Naive thymus-derived CD4-positive, alpha-beta T cell (primary cell): ENCODE data around the gene GPR3. TPM values are rescaled to one million over a fixed set of nuclear protein-coding genes. Genes with fewer than 3 reads are reported as not detected.
"Not testable (repeated sequence)": the region's sequence is repeated elsewhere in the genome, so short reads cannot be mapped to it uniquely, and the experiment has no call there.

Source experiments
- ATAC-seq: fragments of 150-1000 bp; cut with Tn5 transposase; 2 replicates; pipeline ENCODE4 v1.10.0; 2021; ENCODE audit warnings: mild to moderate bottlenecking, moderate library complexity
- CTCF ChIA-PET: fragments of 350-600 bp; sonication (Branson Sonifier 250); formaldehyde crosslinking; loops from one replicate; lab custom pipeline; 2021; ENCODE audit warnings: antibody characterized with exemption; lab: Charles Lee
- POLR2A ChIA-PET: fragments of 350-600 bp; sonication (Branson Sonifier 250); formaldehyde crosslinking; loops from one replicate; lab custom pipeline; 2021; ENCODE audit warnings: antibody characterized with exemption, inconsistent platforms; lab: Charles Lee
- DNase-seq, 9 donors: peaks; one replicate each; pipeline versions ENCODE4 v3.0.0 to v3.0.0-alpha.2; 2020 to 2022; ENCODE audit warnings: mixed read lengths in 1 of 9
- H3K27ac ChIP-seq: one replicate; pipeline ENCODE4 v1.7.0; 2013; ENCODE audit warnings: mild to moderate bottlenecking, low read depth, low read length, moderate library complexity
- H3K27me3 ChIP-seq, 2 donors: one replicate each; pipeline ENCODE4 v1.7.0; 2013; ENCODE audit warnings: low read length in 2 of 2, mild to moderate bottlenecking in 2 of 2, moderate library complexity in 2 of 2; ENCODE audit not compliant: control insufficient read depth in 2 of 2, insufficient read depth in 2 of 2
- H3K36me3 ChIP-seq, 3 experiments: 1 replicate in 2 of 3; 2 replicates in 1 of 3; pipeline ENCODE4 v1.7.0; 2013; ENCODE audit warnings: low read length in 3 of 3, mild to moderate bottlenecking in 3 of 3, moderate library complexity in 1 of 3; ENCODE audit not compliant: insufficient read depth in 3 of 3, control insufficient read depth in 2 of 3
- H3K4me1 ChIP-seq, 2 donors: one replicate each; pipeline ENCODE4 v1.7.0; 2013; ENCODE audit warnings: low read length in 2 of 2, mild to moderate bottlenecking in 2 of 2, moderate library complexity in 1 of 2; ENCODE audit not compliant: control insufficient read depth in 2 of 2, insufficient read depth in 2 of 2
- H3K4me3 ChIP-seq: 2 replicates; pipeline ENCODE4 v1.7.0; 2013; ENCODE audit warnings: mild to moderate bottlenecking, low read length
- H3K9me3 ChIP-seq, 3 experiments: 1 replicate in 2 of 3; 2 replicates in 1 of 3; pipeline ENCODE4 v1.7.0; 2013; ENCODE audit warnings: low read length in 3 of 3; ENCODE audit not compliant: control insufficient read depth in 2 of 3
- H3K27ac Mint-ChIP-seq, 9 donors: one replicate each; pipeline ENCODE4 v1.8.0; 2020 to 2022; ENCODE audit warnings: mixed read lengths in 9 of 9, mild to moderate bottlenecking in 8 of 9, moderate library complexity in 5 of 9, inconsistent platforms in 2 of 9
- H3K27me3 Mint-ChIP-seq, 5 donors: one replicate each; pipeline ENCODE4 v1.8.0; 2021 to 2022; ENCODE audit warnings: mixed read lengths in 5 of 5, mild to moderate bottlenecking in 1 of 5
- H3K36me3 Mint-ChIP-seq, 5 donors: one replicate each; pipeline ENCODE4 v1.8.0; 2020 to 2022; ENCODE audit warnings: mixed read lengths in 5 of 5, mild to moderate bottlenecking in 3 of 5, inconsistent platforms in 1 of 5
- H3K4me1 Mint-ChIP-seq, 7 donors: one replicate each; pipeline ENCODE4 v1.8.0; 2020 to 2022; ENCODE audit warnings: mixed read lengths in 7 of 7, mild to moderate bottlenecking in 3 of 7, inconsistent platforms in 1 of 7
- H3K4me3 Mint-ChIP-seq, 10 donors: one replicate each; pipeline ENCODE4 v1.8.0; 2020 to 2022; ENCODE audit warnings: mild to moderate bottlenecking in 10 of 10, mixed read lengths in 10 of 10, moderate library complexity in 6 of 10, inconsistent platforms in 2 of 10
- H3K9me3 Mint-ChIP-seq, 11 donors: one replicate each; pipeline ENCODE4 v1.8.0; 2020 to 2022; ENCODE audit warnings: mixed read lengths in 11 of 11, mild to moderate bottlenecking in 4 of 11, inconsistent platforms in 1 of 11, moderate library complexity in 1 of 11
- intact Hi-C, 2 donors: fragments of 100-400 bp; cut with micrococcal nuclease; formaldehyde crosslinking; loops; one replicate each; pipeline ENCODE4 v1.15.1; 2023
- polyA plus RNA-seq, 2 donors: library from polyadenylated mRNA; unstranded; fragments of 300-500 nt; fragmentation: Illumina TruSeq; gene quantifications; one replicate each; pipeline ENCODE4 v1.2.3, GENCODE V29; 2021
- total RNA-seq, 6 experiments: library from RNA in 5 of 6; stranded (reverse) in 5 of 6; gene quantifications; 1 replicate in 5 of 6; 2 replicates in 1 of 6; pipeline ENCODE4 v1.2.3 and lab custom pipeline; 2021 to 2026

The GPR3 gene
- total and polyA plus RNA-seq, 7 experiments from 2014 or later: 0.09 to 0.93 (median 0.24) TPM; not detected in 2

DNA sequence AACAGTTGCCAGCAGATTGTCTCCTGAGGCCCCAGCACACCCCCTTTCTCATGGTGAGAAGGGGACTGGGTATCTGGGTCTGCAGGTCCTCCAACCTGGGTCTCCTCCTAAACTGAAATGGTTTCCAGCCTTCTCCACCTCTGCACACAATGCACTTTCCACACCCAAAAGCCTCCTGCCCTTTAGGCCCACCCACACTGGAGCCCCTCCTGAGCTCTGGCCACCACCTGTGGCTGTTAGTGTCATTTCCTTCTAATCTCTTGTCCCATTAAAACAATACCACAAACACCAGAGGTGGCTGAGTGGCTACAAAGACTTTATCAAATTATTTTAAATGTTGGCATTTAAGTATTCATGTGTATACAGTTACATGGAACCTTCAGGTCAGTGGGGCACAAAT lies 11.5 kb downstream of the GPR3 start:
- Histone ChIP-seq H3K4me1 (peaks cover 0 to 17% of the 10 kb centered on the region in 2 donors), H3K27ac (peak overlapping the region; percentile 48), H3K36me3 (peaks cover 9 to 33% (median 13%) of the 10 kb centered on the region in 3 experiments), H3K27me3 (no peaks in the 10 kb centered on the region), H3K9me3 (no peaks in the 10 kb centered on the region), H3K4me3 (no peak overlapping the region)
- H3K27ac Mint-ChIP-seq: peak overlapping the region; percentile 26 to 95 (median 87)
- peaks cover 0 to 1% (median 0%) of the 10 kb centered on the region in 11 donors for H3K9me3 Mint-ChIP-seq
- ChIA-PET CTCF (interaction anchor here (1.2 to 3.3 kb wide), 4 partner anchors 94 to 205 kb away, joined by 3 to 19 read pairs (median 9); partner anchors contain the start of gene AHDC1), POLR2A (interaction anchor here (0.5 to 1.7 kb wide), 3 partner anchors 14 to 123 kb away, joined by 3 to 4 read pairs (median 4); no protein-coding TSS in a partner anchor)
- no peak for ATAC-seq
- H3K27me3 Mint-ChIP-seq: no peaks in the 10 kb centered on the region
- peaks cover 0 to 14% (median 7%) of the 10 kb centered on the region in 5 donors for H3K36me3 Mint-ChIP-seq
- H3K4me3 Mint-ChIP-seq: peak overlapping the region in 3 of 10 donors; percentile 41 to 55 (median 53)
- H3K4me1 Mint-ChIP-seq: peaks cover 12 to 38% (median 32%) of the 10 kb centered on the region in 7 donors
- intact Hi-C loops: loop anchor here (1.0 kb wide), 3 partner anchors 119 to 202 kb away; no protein-coding TSS in a partner anchor
- DNase-seq: no peak

DNA sequence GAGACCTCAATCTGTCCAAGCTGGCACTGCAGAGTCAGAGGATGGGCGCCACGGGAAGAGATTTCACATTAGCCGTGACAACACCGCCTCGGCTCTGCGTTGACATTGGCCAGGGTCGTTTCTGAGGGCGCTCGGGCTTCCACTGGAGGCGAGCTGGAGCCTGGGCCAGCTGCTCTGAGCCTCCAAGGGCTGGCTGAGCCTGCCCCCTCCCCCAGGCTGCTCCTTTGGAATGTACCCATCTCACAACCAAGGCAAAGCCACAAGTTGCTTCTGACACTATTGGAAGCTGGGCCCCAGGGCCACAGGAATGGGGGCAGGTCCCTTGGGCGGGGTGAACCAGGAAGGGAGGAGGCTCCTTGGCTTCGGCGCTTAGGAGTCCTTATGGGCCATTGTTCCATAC lies 12.7 kb downstream of the GPR3 start:
- no peaks in the 10 kb centered on the region for H3K9me3 ChIP-seq
- peaks cover 12 to 37% (median 31%) of the 10 kb centered on the region in 7 donors for H3K4me1 Mint-ChIP-seq
- H3K4me1 ChIP-seq: peaks cover 0 to 17% of the 10 kb centered on the region in 2 donors
- H3K27me3 ChIP-seq: no peaks in the 10 kb centered on the region
- no peak overlapping the region for H3K4me3 Mint-ChIP-seq
- H3K36me3 Mint-ChIP-seq: peaks cover under 1 to 14% (median 7%) of the 10 kb centered on the region in 5 donors
- peaks cover 9 to 42% (median 13%) of the 10 kb centered on the region in 3 experiments for H3K36me3 ChIP-seq
- no peaks in the 10 kb centered on the region for H3K27me3 Mint-ChIP-seq
- ATAC-seq (no peak), DNase-seq (no peak)
- H3K27ac ChIP-seq: no peak overlapping the region
- H3K9me3 Mint-ChIP-seq: peaks cover 0 to 1% (median 0%) of the 10 kb centered on the region in 11 donors
- ChIA-PET POLR2A (no interaction called here), CTCF (interaction anchor here (0.9 to 1.2 kb wide), 4 partner anchors 32 to 258 kb away, joined by 3 to 5 read pairs (median 3); partner anchors contain the start of gene AHDC1)
- H3K27ac Mint-ChIP-seq: peak overlapping the region in 2 of 9 donors; percentile 51 to 74
- H3K4me3 ChIP-seq: no peak overlapping the region
- intact Hi-C loops: no loop called here

DNA sequence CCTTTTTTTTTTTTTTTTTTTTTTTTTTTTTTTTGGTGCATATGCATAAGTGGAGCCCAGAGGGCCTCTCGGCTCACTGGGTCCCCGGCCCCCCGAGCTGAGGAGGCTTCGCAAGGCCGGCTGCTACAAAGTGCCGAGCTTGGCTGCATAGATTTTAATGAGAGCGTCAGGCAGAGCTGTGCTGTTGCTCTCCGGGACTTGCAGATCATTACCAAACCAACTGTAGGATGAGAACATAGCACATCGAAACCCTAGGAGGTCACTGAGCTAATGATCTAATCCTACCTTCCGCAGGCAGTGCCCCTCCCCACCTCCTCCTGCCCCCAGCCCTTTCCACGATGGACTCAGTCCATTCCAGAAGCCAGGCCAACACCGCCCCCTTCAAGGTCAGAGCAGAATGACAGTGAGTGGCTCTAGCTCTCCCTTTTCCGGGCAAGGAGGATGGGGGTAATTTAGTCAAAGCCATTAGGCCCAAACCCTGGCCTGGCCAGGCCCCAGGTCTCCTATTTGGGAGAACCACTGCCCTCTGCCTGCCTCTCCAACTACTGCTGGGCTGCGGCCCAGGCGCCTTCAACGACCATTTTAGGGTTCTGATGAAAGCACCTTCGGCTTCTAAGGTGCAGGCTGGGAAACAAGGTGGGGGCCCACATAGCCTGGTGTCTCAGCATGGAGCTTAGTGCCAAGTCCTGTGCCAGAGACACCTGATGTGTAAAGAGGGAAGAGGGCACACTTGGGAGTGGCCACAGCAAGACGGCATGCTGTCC lies 13.4 kb downstream of the GPR3 start:
- H3K4me1 ChIP-seq: peaks cover 0 to 17% of the 10 kb centered on the region in 2 donors
- H3K27me3 Mint-ChIP-seq, H3K4me3 Mint-ChIP-seq, H3K27me3 ChIP-seq, H3K9me3 ChIP-seq, DNase-seq, ATAC-seq, intact Hi-C loops, H3K4me3 ChIP-seq, H3K9me3 Mint-ChIP-seq: not testable (repeated sequence)
- Mint-ChIP-seq H3K4me1 (peaks cover 12 to 32% (median 30%) of the 10 kb centered on the region in 7 donors), H3K36me3 (peaks cover 4 to 16% (median 7%) of the 10 kb centered on the region in 5 donors), H3K27ac (peak overlapping the region in 4 of 9 donors; percentile 34 to 76 (median 66))
- H3K36me3 ChIP-seq: peaks cover 12 to 49% (median 19%) of the 10 kb centered on the region in 3 experiments
- peak overlapping the region; percentile 27 for H3K27ac ChIP-seq
- POLR2A ChIA-PET: interaction anchor here (1.9 kb wide), 1 partner anchor 11 kb away, joined by 4 read pairs; no protein-coding TSS in a partner anchor
- CTCF ChIA-PET: interaction anchor here (0.9 to 1.2 kb wide), 4 partner anchors 31 to 257 kb away, joined by 3 to 5 read pairs (median 3); partner anchors contain the start of gene AHDC1

GRCh38 chr1:27406362-27406680 lies 13.9 kb downstream of the GPR3 start:
- intact Hi-C loops: no loop called here
- no peaks in the 10 kb centered on the region for H3K27me3 Mint-ChIP-seq
- Histone ChIP-seq H3K27ac (no peak overlapping the region), H3K4me1 (peaks cover 0 to 17% of the 10 kb centered on the region in 2 donors), H3K27me3 (no peaks in the 10 kb centered on the region), H3K4me3 (no peak overlapping the region), H3K36me3 (peaks cover 16 to 55% (median 19%) of the 10 kb centered on the region in 3 experiments), H3K9me3 (no peaks in the 10 kb centered on the region)
- POLR2A ChIA-PET: interaction anchor here (1.9 kb wide), 1 partner anchor 10 kb away, joined by 4 read pairs; no protein-coding TSS in a partner anchor
- H3K36me3 Mint-ChIP-seq: peaks cover 4 to 21% (median 13%) of the 10 kb centered on the region in 5 donors
- CTCF ChIA-PET: interaction anchor here (0.6 to 1.0 kb wide), 2 partner anchors 201 to 203 kb away, joined by 3 read pairs; no protein-coding TSS in a partner anchor
- peaks cover 0 to 1% (median 0%) of the 10 kb centered on the region in 11 donors for H3K9me3 Mint-ChIP-seq
- DNase-seq (no peak), ATAC-seq (no peak)
- no peak overlapping the region for H3K4me3 Mint-ChIP-seq
- peak overlapping the region in 4 of 9 donors; percentile 9 to 65 (median 46) for H3K27ac Mint-ChIP-seq
- peaks cover 12 to 30% (median 29%) of the 10 kb centered on the region in 7 donors for H3K4me1 Mint-ChIP-seq

- H3K27me3 ChIP-seq, H3K27me3 Mint-ChIP-seq, intact Hi-C loops, DNase-seq, H3K4me3 Mint-ChIP-seq, H3K27ac ChIP-seq, H3K9me3 ChIP-seq, ATAC-seq, H3K4me3 ChIP-seq, H3K9me3 Mint-ChIP-seq: not testable (repeated sequence)
- POLR2A ChIA-PET: interaction anchor here (1.9 kb wide), 1 partner anchor 10 kb away, joined by 4 read pairs; no protein-coding TSS in a partner anchor
- CTCF ChIA-PET: interaction anchor here (0.6 to 1.0 kb wide), 2 partner anchors 200 to 202 kb away, joined by 3 read pairs; no protein-coding TSS in a partner anchor
- H3K4me1 Mint-ChIP-seq: peaks cover 12 to 26% (median 25%) of the 10 kb centered on the region in 7 donors
- peak overlapping the region in 2 of 9 donors; percentile 48 to 63 for H3K27ac Mint-ChIP-seq
- H3K36me3 Mint-ChIP-seq: peaks cover 4 to 22% (median 14%) of the 10 kb centered on the region in 5 donors
- H3K4me1 ChIP-seq: peaks cover 0 to 17% of the 10 kb centered on the region in 2 donors
- H3K36me3 ChIP-seq: peaks cover 16 to 57% (median 20%) of the 10 kb centered on the region in 3 experiments
These were observed 14.4 kb downstream of the GPR3 start for GRCh38 chr1:27406791-27407190.

DNA sequence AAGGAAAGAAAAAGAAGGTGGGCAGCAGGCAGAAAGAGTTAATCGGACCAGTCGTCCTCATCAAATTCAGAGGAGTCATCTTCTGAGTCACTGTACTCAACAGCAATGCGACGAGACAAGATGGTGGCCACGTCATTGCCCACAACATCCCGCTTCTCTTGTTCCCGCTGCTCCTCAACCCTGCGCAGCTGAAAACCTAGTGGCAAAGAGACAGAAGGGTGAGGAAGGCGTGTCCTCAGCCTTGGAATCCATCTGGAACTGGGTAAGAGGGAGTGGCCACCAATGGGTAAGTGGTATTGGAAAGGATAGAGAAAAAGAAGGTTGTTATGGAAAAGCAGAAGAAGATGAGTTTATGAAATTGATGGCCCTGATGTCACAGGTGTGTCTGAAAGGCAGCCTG lies 15.7 kb downstream of the GPR3 start:
- ChIA-PET CTCF (no interaction called here), POLR2A (interaction anchor here (1.9 kb wide), 1 partner anchor 8 kb away, joined by 4 read pairs; no protein-coding TSS in a partner anchor)
- peak overlapping the region in 5 of 9 donors; percentile 20 to 59 (median 51) for H3K27ac Mint-ChIP-seq
- no peak for ATAC-seq
- intact Hi-C loops: no loop called here
- H3K9me3 ChIP-seq: no peaks in the 10 kb centered on the region
- H3K4me1 Mint-ChIP-seq: peaks cover 12 to 17% (median 15%) of the 10 kb centered on the region in 7 donors
- no peak overlapping the region for H3K4me3 Mint-ChIP-seq
- no peak for DNase-seq
- peaks cover 0 to 8% of the 10 kb centered on the region in 2 donors for H3K4me1 ChIP-seq
- peaks cover 4 to 31% (median 20%) of the 10 kb centered on the region in 5 donors for H3K36me3 Mint-ChIP-seq
- no peak overlapping the region for H3K27ac ChIP-seq
- H3K36me3 ChIP-seq: peaks cover 29 to 71% (median 29%) of the 10 kb centered on the region in 3 experiments
- no peak overlapping the region for H3K4me3 ChIP-seq
- H3K9me3 Mint-ChIP-seq: peaks cover 0 to 1% (median 0%) of the 10 kb centered on the region in 11 donors
- H3K27me3 Mint-ChIP-seq: no peaks in the 10 kb centered on the region
- H3K27me3 ChIP-seq: no peaks in the 10 kb centered on the region
